ENCODE measurements around the gene ATG12.

The ATG12 gene

GRCh38 chr5:115859378-115859777, 18.0 kb upstream of the ATG12 start:
- TF ChIP-seq, protein P1, sequence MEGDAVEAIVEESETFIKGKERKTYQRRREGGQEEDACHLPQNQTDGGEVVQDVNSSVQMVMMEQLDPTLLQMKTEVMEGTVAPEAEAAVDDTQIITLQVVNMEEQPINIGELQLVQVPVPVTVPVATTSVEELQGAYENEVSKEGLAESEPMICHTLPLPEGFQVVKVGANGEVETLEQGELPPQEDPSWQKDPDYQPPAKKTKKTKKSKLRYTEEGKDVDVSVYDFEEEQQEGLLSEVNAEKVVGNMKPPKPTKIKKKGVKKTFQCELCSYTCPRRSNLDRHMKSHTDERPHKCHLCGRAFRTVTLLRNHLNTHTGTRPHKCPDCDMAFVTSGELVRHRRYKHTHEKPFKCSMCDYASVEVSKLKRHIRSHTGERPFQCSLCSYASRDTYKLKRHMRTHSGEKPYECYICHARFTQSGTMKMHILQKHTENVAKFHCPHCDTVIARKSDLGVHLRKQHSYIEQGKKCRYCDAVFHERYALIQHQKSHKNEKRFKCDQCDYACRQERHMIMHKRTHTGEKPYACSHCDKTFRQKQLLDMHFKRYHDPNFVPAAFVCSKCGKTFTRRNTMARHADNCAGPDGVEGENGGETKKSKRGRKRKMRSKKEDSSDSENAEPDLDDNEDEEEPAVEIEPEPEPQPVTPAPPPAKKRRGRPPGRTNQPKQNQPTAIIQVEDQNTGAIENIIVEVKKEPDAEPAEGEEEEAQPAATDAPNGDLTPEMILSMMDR (conservative IDR thresholded peaks at IDR 0.05; ENCODE audit: low read depth, low read length): no peak
- H3K79me2 ChIP-seq (ENCODE audit: insufficient read depth, low read depth): no peaks in the 10 kb centered on the region; the same call in 1 of the 2 replicates
- H3K27ac ChIP-seq: no peak overlapping the region
- no peak overlapping the region for H3K4me3 ChIP-seq (IDR thresholded peaks at IDR 0.05; ENCODE audit: insufficient read depth, low read depth, low read length)
- H2AFZ ChIP-seq (ENCODE audit: low read depth): no peak overlapping the region
- no peaks in the 10 kb centered on the region for H3K36me3 ChIP-seq (ENCODE audit: insufficient read depth)
- no peaks in the 10 kb centered on the region for H3K4me1 ChIP-seq (ENCODE audit: low read depth, poor library complexity, severe bottlenecking)
- H3K9ac ChIP-seq: no peak overlapping the region
- no peaks in the 10 kb centered on the region for H3K27me3 ChIP-seq (ENCODE audit: insufficient read depth, low read depth)
- H3K4me2 ChIP-seq: no peak overlapping the region
- no peaks in the 10 kb centered on the region for H4K20me1 ChIP-seq (ENCODE audit: insufficient read depth)

- H3K4me2 ChIP-seq: no peak overlapping the region
These were observed 17.0 kb upstream of the ATG12 start for GRCh38 chr5:115858396-115858795.

GRCh38 chr5:115857626-115858349, 16.4 kb upstream of the ATG12 start:
- no peak overlapping the region for H2AFZ ChIP-seq (ENCODE audit: low read depth)
- no peaks in the 10 kb centered on the region for H3K4me1 ChIP-seq (ENCODE audit: low read depth, poor library complexity, severe bottlenecking)
- no peak overlapping the region for H3K27ac ChIP-seq
- H3K4me3 ChIP-seq (IDR thresholded peaks at IDR 0.05; ENCODE audit: insufficient read depth, low read depth, low read length): no peak overlapping the region
- H3K4me2 ChIP-seq: no peak overlapping the region
- H3K36me3 ChIP-seq (ENCODE audit: insufficient read depth): no peaks in the 10 kb centered on the region
- H3K79me2 ChIP-seq (ENCODE audit: insufficient read depth, low read depth): no peaks in the 10 kb centered on the region; the same call in 1 of the 2 replicates
- TF ChIP-seq, protein P1 (conservative IDR thresholded peaks at IDR 0.05; ENCODE audit: low read depth, low read length): no peak
- no peak overlapping the region for H3K9ac ChIP-seq
- no peaks in the 10 kb centered on the region for H3K27me3 ChIP-seq (ENCODE audit: insufficient read depth, low read depth)
- no peaks in the 10 kb centered on the region for H4K20me1 ChIP-seq (ENCODE audit: insufficient read depth)

More at GRCh38 chr5:115858396-115858795, 17.0 kb upstream of the ATG12 start:
- no peak overlapping the region for H3K4me3 ChIP-seq (IDR thresholded peaks at IDR 0.05; ENCODE audit: insufficient read depth, low read depth, low read length)
- H4K20me1 ChIP-seq (ENCODE audit: insufficient read depth): no peaks in the 10 kb centered on the region
- H3K27me3 ChIP-seq (ENCODE audit: insufficient read depth, low read depth): no peaks in the 10 kb centered on the region
- no peaks in the 10 kb centered on the region for H3K36me3 ChIP-seq (ENCODE audit: insufficient read depth)
- H3K79me2 ChIP-seq (ENCODE audit: insufficient read depth, low read depth): no peaks in the 10 kb centered on the region; the same call in 1 of the 2 replicates
- H3K27ac ChIP-seq: no peak overlapping the region
- no peak overlapping the region for H2AFZ ChIP-seq (ENCODE audit: low read depth)
- TF ChIP-seq, protein P1 (conservative IDR thresholded peaks at IDR 0.05; ENCODE audit: low read depth, low read length): no peak
- no peak overlapping the region for H3K9ac ChIP-seq
- no peaks in the 10 kb centered on the region for H3K4me1 ChIP-seq (ENCODE audit: low read depth, poor library complexity, severe bottlenecking)

DNA sequence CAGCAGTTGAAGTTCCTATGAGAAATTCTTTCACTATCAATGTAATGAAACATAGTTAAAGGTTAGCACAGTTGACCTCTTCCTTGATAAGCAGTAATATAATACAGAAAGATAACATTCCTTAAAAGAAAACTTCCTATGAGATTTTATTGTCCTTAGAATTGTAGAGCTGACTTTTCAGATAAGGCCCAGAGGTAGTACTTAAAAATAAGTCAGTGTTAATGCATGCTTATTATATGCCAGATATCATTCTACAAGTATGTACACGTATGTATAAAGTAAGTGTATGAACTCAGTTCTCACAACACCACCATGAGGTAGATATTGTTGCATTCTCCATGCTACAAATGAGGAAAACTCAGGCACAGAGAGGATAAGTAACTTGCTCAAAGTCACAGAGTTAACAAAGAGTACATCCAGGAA, 15.7 kb upstream of the ATG12 start:
- H3K4me1 ChIP-seq (ENCODE audit: low read depth, poor library complexity, severe bottlenecking): no peaks in the 10 kb centered on the region
- H2AFZ ChIP-seq (ENCODE audit: low read depth): no peak overlapping the region
- TF ChIP-seq, protein P1 (conservative IDR thresholded peaks at IDR 0.05; ENCODE audit: low read depth, low read length): no peak
- H4K20me1 ChIP-seq (ENCODE audit: insufficient read depth): no peaks in the 10 kb centered on the region
- H3K9ac ChIP-seq: no peak overlapping the region
- H3K79me2 ChIP-seq (ENCODE audit: insufficient read depth, low read depth): peaks cover 5% of the 10 kb centered on the region; the same call in 1 of the 2 replicates
- H3K27ac ChIP-seq: no peak overlapping the region
- no peaks in the 10 kb centered on the region for H3K36me3 ChIP-seq (ENCODE audit: insufficient read depth)
- no peak overlapping the region for H3K4me3 ChIP-seq (IDR thresholded peaks at IDR 0.05; ENCODE audit: insufficient read depth, low read depth, low read length)
- H3K27me3 ChIP-seq (ENCODE audit: insufficient read depth, low read depth): no peaks in the 10 kb centered on the region
- no peak overlapping the region for H3K4me2 ChIP-seq

All from KMS-11 (cell line).